ENCODE results near the gene PDLIM7. TPM values are rescaled to one million over a fixed set of nuclear protein-coding genes. Genes with fewer than 3 reads are reported as not detected.

The PDLIM7 gene
- total RNA-seq, 4 donors from 2014 or later, result 23.2 to 52.4 (median 34.8) TPM

GRCh38 chr5:177491983-177492746 is 5.2 kb downstream of the PDLIM7 start:
- intact Hi-C loops (cut with DNase I), result no loop called here
- no peaks in the 10 kb centered on the region for H3K9me3 ChIP-seq
- H3K27ac ChIP-seq, result no peak overlapping the region
- TF ChIP-seq POLR2A (IDR thresholded peaks at IDR 0.05), result no peak
- TF ChIP-seq, protein P1, sequence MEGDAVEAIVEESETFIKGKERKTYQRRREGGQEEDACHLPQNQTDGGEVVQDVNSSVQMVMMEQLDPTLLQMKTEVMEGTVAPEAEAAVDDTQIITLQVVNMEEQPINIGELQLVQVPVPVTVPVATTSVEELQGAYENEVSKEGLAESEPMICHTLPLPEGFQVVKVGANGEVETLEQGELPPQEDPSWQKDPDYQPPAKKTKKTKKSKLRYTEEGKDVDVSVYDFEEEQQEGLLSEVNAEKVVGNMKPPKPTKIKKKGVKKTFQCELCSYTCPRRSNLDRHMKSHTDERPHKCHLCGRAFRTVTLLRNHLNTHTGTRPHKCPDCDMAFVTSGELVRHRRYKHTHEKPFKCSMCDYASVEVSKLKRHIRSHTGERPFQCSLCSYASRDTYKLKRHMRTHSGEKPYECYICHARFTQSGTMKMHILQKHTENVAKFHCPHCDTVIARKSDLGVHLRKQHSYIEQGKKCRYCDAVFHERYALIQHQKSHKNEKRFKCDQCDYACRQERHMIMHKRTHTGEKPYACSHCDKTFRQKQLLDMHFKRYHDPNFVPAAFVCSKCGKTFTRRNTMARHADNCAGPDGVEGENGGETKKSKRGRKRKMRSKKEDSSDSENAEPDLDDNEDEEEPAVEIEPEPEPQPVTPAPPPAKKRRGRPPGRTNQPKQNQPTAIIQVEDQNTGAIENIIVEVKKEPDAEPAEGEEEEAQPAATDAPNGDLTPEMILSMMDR (IDR thresholded peaks at IDR 0.05), result no peak
- no peaks in the 10 kb centered on the region for H3K27me3 ChIP-seq
- peaks cover 7 to 15% of the 10 kb centered on the region in 2 donors for H3K36me3 ChIP-seq
- H3K4me1 ChIP-seq, result peaks cover 19 to 42% of the 10 kb centered on the region in 2 donors
- WGBS, 2 donors, result 92 to 94% methylated on average over 12 to 53 of the region's 54 CpGs
- DNase-seq, result no peak
- no peak overlapping the region for H3K4me3 ChIP-seq (replicated peaks in 1 of 3)

GRCh38 chr5:177491429-177491945 is 5.9 kb downstream of the PDLIM7 start:
- peaks cover 16 to 40% of the 10 kb centered on the region in 2 donors for H3K4me1 ChIP-seq
- no peak overlapping the region for H3K27ac ChIP-seq
- no peaks in the 10 kb centered on the region for H3K27me3 ChIP-seq
- TF ChIP-seq, protein P1 (IDR thresholded peaks at IDR 0.05), result peak in 4 of 6 experiments; percentile 9 to 47 (median 25)
- TF ChIP-seq POLR2A (IDR thresholded peaks at IDR 0.05), result no peak
- intact Hi-C loops (cut with DNase I), result no loop called here
- no peaks in the 10 kb centered on the region for H3K9me3 ChIP-seq
- WGBS, 2 donors, result 58 to 68% methylated on average over 25 to 41 of the region's 43 CpGs
- H3K36me3 ChIP-seq, result peaks cover 8 to 18% of the 10 kb centered on the region in 2 donors
- DNase-seq, result no peak
- no peak overlapping the region for H3K4me3 ChIP-seq (replicated peaks in 1 of 3)

DNA sequence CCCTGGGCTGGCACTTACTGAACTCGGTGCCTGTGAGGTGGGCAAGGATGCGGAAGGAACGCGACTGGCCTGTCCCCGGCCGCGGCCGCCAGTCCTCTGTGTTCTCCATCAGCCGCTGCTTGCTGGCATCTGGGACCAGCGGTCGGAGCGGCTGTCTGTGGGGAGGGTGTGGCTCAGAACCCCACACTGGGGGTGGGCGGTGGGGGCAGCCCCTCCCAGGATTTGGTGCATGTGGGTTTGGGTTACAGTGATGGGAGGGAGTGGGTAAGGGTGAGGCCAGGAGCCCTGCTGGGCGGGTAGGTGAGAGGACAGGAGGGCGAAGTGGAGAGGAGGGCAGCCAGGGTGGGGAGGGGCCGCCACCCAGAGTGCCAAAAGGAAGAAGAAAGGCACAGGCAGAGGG is 6.4 kb downstream of the PDLIM7 start:
- intact Hi-C loops (cut with DNase I), result no loop called here
- 94 to 98% methylated on average over 16 of the region's 16 CpGs for WGBS, 2 donors
- no peak for TF ChIP-seq POLR2A (IDR thresholded peaks at IDR 0.05)
- TF ChIP-seq, protein P1 (IDR thresholded peaks at IDR 0.05), result no peak

DNA sequence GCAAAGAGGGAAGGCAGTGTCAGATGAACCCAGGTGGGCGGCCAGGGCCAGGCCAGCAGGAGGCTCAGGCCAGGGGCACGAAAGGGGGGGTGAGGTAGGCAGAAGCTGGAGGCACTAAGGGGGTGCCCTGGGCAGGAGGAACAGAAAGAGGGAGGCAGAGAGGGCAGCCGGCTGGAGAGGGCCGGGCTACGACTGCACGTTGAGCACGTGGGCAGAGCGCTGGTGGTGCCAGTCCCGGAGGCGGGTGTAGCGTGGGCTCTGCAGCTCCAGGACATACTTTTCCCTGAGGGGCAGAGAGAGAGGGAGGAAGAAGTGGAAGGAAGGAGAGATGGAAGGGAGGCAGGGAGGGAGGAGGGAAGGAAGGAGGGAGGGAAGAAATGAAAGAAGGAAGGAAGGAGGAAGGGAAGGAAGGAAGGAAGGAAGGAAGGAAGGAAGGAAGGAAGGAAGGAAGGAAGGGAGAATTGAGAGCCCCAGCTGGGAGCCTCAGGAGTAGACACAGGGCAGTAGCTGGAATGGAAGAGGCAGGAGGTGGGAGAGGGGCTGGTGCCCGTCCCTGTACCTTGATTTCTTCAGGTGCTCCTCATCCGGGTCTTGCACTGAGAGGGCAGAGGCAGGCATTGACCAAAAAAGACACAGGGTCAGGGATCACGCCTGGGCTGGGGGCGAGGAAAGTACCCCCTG is 7.0 kb downstream of the PDLIM7 start:
- no peak for DNase-seq
- H3K36me3 ChIP-seq, result peaks cover 8 to 18% of the 10 kb centered on the region in 2 donors
- no peaks in the 10 kb centered on the region for H3K27me3 ChIP-seq
- H3K4me3 ChIP-seq (replicated peaks in 1 of 3), result no peak overlapping the region
- H3K9me3 ChIP-seq, result no peaks in the 10 kb centered on the region
- TF ChIP-seq POLR2A (IDR thresholded peaks at IDR 0.05), result no peak
- TF ChIP-seq, protein P1 (IDR thresholded peaks at IDR 0.05), result no peak
- WGBS, 2 donors, result 88 to 91% methylated on average over 15 of the region's 15 CpGs
- no peak overlapping the region for H3K27ac ChIP-seq
- intact Hi-C loops (cut with DNase I), result no loop called here
- H3K4me1 ChIP-seq, result peaks cover 13 to 29% of the 10 kb centered on the region in 2 donors

More for the DNA sequence above, 6.4 kb downstream of the PDLIM7 start:
- no peak for DNase-seq
- Histone ChIP-seq H3K27ac (no peak overlapping the region), H3K27me3 (no peaks in the 10 kb centered on the region), H3K4me3 (replicated peaks in 1 of 3) (no peak overlapping the region), H3K36me3 (peaks cover 8 to 18% of the 10 kb centered on the region in 2 donors), H3K9me3 (no peaks in the 10 kb centered on the region), H3K4me1 (peaks cover 14 to 35% of the 10 kb centered on the region in 2 donors)
